K562 (cell line): ENCODE measurements around the gene NPM3. TPM values are rescaled to one million over a fixed set of nuclear protein-coding genes. Genes with fewer than 3 reads are reported as not detected.

Experiments used
- BRD4 ChIP-seq: fragments of 200-600 bp; sonication (generic); IDR thresholded peaks from 2 replicates; pipeline ENCODE4 v1.6.1; 2017; ENCODE audit warnings: inconsistent platforms
- BRD9 ChIP-seq: fragments of 450-650 bp; IDR thresholded peaks from 2 replicates; pipeline ENCODE4 v1.6.1; 2018; ENCODE audit warnings: low read depth; ENCODE audit not compliant: partially characterized antibody
- ERF ChIP-seq: fragments of 450-650 bp; formaldehyde crosslinking; IDR thresholded peaks from 2 replicates; pipeline ENCODE4 v1.4.0; 2020; ENCODE audit warnings: mild to moderate bottlenecking, mixed read lengths
- ESRRB ChIP-seq: fragments of 250-450 bp; sonication (Bioruptor Pico); IDR thresholded peaks from 2 replicates; pipeline ENCODE4 v1.5.0; 2020; ENCODE audit warnings: mild to moderate bottlenecking, moderate library complexity, borderline replicate concordance
- FOXP1 ChIP-seq: sonication (generic); formaldehyde crosslinking; IDR thresholded peaks from 2 replicates; pipeline ENCODE4 v1.8.0; 2022; ENCODE audit warnings: mild to moderate bottlenecking, missing genetic modification reagents
- GTF3C2 ChIP-seq: IDR thresholded peaks from 3 replicates; pipeline ENCODE4 v1.6.1; 2011; ENCODE audit warnings: borderline replicate concordance, mild to moderate bottlenecking, moderate library complexity; ENCODE audit not compliant: insufficient read length; ENCODE audit errors: extremely low read depth
- HCFC1 ChIP-seq: IDR thresholded peaks from 2 replicates; pipeline ENCODE4 v1.6.1; 2012; ENCODE audit warnings: low read depth, low read length, improper control_type of control experiment
- HDGF ChIP-seq: fragments of 450-650 bp; IDR thresholded peaks from 2 replicates; pipeline ENCODE4 v1.6.1; 2016
- JUN ChIP-seq, 2 experiments: sonication (generic) in 1 of 2; formaldehyde crosslinking in 1 of 2; IDR thresholded peaks; 2 replicates each; pipeline versions ENCODE4 v1.6.1 to v1.8.0; 2012 to 2022; ENCODE audit warnings: borderline replicate concordance in 2 of 2, mild to moderate bottlenecking in 2 of 2, improper control_type of control experiment in 1 of 2, low read depth in 1 of 2, low read length in 1 of 2, missing genetic modification reagents in 1 of 2
- MCM5 ChIP-seq: fragments of 450-650 bp; IDR thresholded peaks from 2 replicates; pipeline ENCODE4 v1.6.1; 2016; ENCODE audit warnings: low read depth
- NEUROD1 ChIP-seq: fragments of 150-350 bp; IDR thresholded peaks from 2 replicates; pipeline ENCODE4 v1.6.1; 2014; ENCODE audit warnings: borderline replicate concordance, low read length, low read depth; ENCODE audit not compliant: partially characterized antibody
- POLR2A ChIP-seq: fragments of 450-650 bp; conservative IDR thresholded peaks from 2 replicates; pipeline ENCODE4 v1.6.1; 2016
- PTTG1 ChIP-seq: fragments of 450-650 bp; IDR thresholded peaks from 2 replicates; pipeline ENCODE4 v1.6.1; 2016; ENCODE audit warnings: low read depth, mild to moderate bottlenecking, missing genetic modification characterization, missing compliant biosample characterization
- RBM22 ChIP-seq: fragments of 200-400 bp; formaldehyde crosslinking; IDR thresholded peaks from 2 replicates; pipeline ENCODE4 v1.6.1; 2018; ENCODE audit warnings: low read length, low read depth; ENCODE audit not compliant: poor library complexity, severe bottlenecking
- SIX5 ChIP-seq, 2 experiments: IDR thresholded peaks; 2 replicates each; pipeline ENCODE4 v1.6.1; 2011; ENCODE audit warnings: low read length in 2 of 2, borderline replicate concordance in 1 of 2, low read depth in 1 of 2, mild to moderate bottlenecking in 1 of 2, moderate library complexity in 1 of 2; ENCODE audit not compliant: insufficient read depth in 1 of 2
- SMARCB1 ChIP-seq: IDR thresholded peaks from 2 replicates; pipeline ENCODE4 v1.6.1; 2011; ENCODE audit warnings: improper control_type of control experiment, low read depth; ENCODE audit not compliant: insufficient read length
- THRA ChIP-seq: fragments of 450-650 bp; IDR thresholded peaks from 2 replicates; pipeline ENCODE4 v1.6.1; 2017; ENCODE audit warnings: mild to moderate bottlenecking, moderate library complexity
- TSC22D4 ChIP-seq: fragments of 450-650 bp; IDR thresholded peaks from 2 replicates; pipeline ENCODE4 v1.6.1; 2016; ENCODE audit warnings: missing genetic modification characterization, missing biosample characterization, control low read depth
- ZNF41 ChIP-seq: fragments of 250-450 bp; sonication (Bioruptor Pico); conservative IDR thresholded peaks from 2 replicates; pipeline ENCODE4 v1.4.0; 2020; ENCODE audit warnings: mild to moderate bottlenecking
- ZNF696 ChIP-seq: fragments of 250-450 bp; sonication (Bioruptor Pico); conservative IDR thresholded peaks from 2 replicates; pipeline ENCODE4 v1.4.0; 2020; ENCODE audit warnings: mild to moderate bottlenecking, moderate library complexity
- ZNF707 ChIP-seq: fragments of 250-450 bp; sonication (Bioruptor Pico); conservative IDR thresholded peaks from 2 replicates; pipeline ENCODE4 v1.8.0; 2022; ENCODE audit warnings: inconsistent platforms, mild to moderate bottlenecking, moderate library complexity
- polyA plus RNA-seq, 8 experiments: library from polyadenylated mRNA; depleted of rRNA in 4 of 8; stranded (reverse) in 5 of 8; unstranded in 3 of 8; fragments of >200 nt; fragmentation: Nextera tagmentation in 2 of 8; fragmentation: Illumina TruSeq in 1 of 8; extraction: Ambion mirVana in 2 of 8; extraction: Trizol in 1 of 8; gene quantifications; 2 replicates each; pipeline versions ENCODE4 v1.2.1 to v1.2.3, GENCODE V29; 2011 to 2014; ENCODE audit warnings: inconsistent platforms in 1 of 8, missing spikeins in 1 of 8
- total RNA-seq, 7 experiments: library from RNA; depleted of rRNA in 6 of 7; stranded (reverse); fragments of >200 nt in 6 of 7; fragmentation: Illumina TruSeq in 2 of 7; extraction: Trizol in 2 of 7; gene quantifications; 2 replicates each; pipeline versions ENCODE4 v1.2.1 to v1.2.3, GENCODE V29; 2011 to 2021; ENCODE audit warnings: low replicate concordance in 1 of 7

The NPM3 gene
- total and polyA plus RNA-seq, 9 of the 15 experiments (the other 6 are each of a cell fraction or from before 2014, with no cell fraction given) = 15.2 to 239 (median 114) TPM

- no peak for TF ChIP-seq GTF3C2
- TF ChIP-seq SMARCB1 = no peak
- TF ChIP-seq THRA = no peak
- no peak for TF ChIP-seq PTTG1 (tag)
- no peak for TF ChIP-seq ZNF707 (CRISPR knock-in tag)
- TF ChIP-seq NEUROD1 = peak; percentile 51
- TF ChIP-seq ERF (CRISPR knock-in tag) = no peak
- no peak for TF ChIP-seq SIX5 (IDR thresholded peaks at IDR 0.05; ENCODE audit: borderline replicate concordance in 1 of 2, insufficient read depth in 1 of 2, low read depth in 1 of 2, low read length in 2 of 2)
- no peak for TF ChIP-seq HDGF
- no peak for TF ChIP-seq FOXP1 (CRISPR knock-in tag)
- TF ChIP-seq ZNF696 (CRISPR knock-in tag) = no peak
- no peak for TF ChIP-seq ZNF41 (CRISPR knock-in tag)
- peak; percentile 78 for TF ChIP-seq RBM22
- TF ChIP-seq TSC22D4 (tag) = no peak
- no peak for TF ChIP-seq MCM5
- TF ChIP-seq ESRRB (CRISPR knock-in tag) = no peak
- TF ChIP-seq BRD9 = no peak
- peak; percentile 79 for TF ChIP-seq POLR2A
- TF ChIP-seq BRD4 = no peak
- no peak for TF ChIP-seq JUN (IDR thresholded peaks at IDR 0.05; ENCODE audit: borderline replicate concordance, low read depth, low read length)
- TF ChIP-seq JUN (CRISPR knock-in tag; IDR thresholded peaks at IDR 0.05; ENCODE audit: borderline replicate concordance) = no peak
- peak; percentile 69 for TF ChIP-seq HCFC1
Measured at GRCh38 chr10:101782811-101783735, at the start of gene NPM3 (continued).
